Measurements from ENCODE around the gene SCRT2. TPM values are rescaled to one million over a fixed set of nuclear protein-coding genes. Genes with fewer than 3 reads are reported as not detected.

The SCRT2 gene
- total RNA-seq, 1 donor from 2014 or later, result not detected

GRCh38 chr20:631101-631500 is 44.5 kb downstream of the SCRT2 start:
- no peak for DNase-seq (ENCODE audit: low spot score)
- H3K36me3 Mint-ChIP-seq, result no peaks in the 10 kb centered on the region
- H3K27ac Mint-ChIP-seq, result no peak overlapping the region
- Histone ChIP-seq H3K27me3 (no peaks in the 10 kb centered on the region), H3F3A (ENCODE audit: low read depth) (no peaks in the 10 kb centered on the region), H3K4me2 (no peak overlapping the region), H3K9ac (no peak overlapping the region), H4K20me1 (ENCODE audit: low read depth) (no peaks in the 10 kb centered on the region), H3K9me3 (ENCODE audit: low read depth) (no peaks in the 10 kb centered on the region), H3K4me1 (peaks cover 17% of the 10 kb centered on the region), H2AFZ (replicated peaks) (no peak overlapping the region), H3K36me3 (no peaks in the 10 kb centered on the region), H3K4me3 (no peak overlapping the region), H3K79me2 (ENCODE audit: low read depth) (no peaks in the 10 kb centered on the region), H3K27ac (no peak overlapping the region)
- no peaks in the 10 kb centered on the region for H3K4me1 Mint-ChIP-seq
- no peak overlapping the region for H3K4me3 Mint-ChIP-seq
- H3K9me3 Mint-ChIP-seq, result no peaks in the 10 kb centered on the region
- TF ChIP-seq EZH2phosphoT487 (IDR thresholded peaks at IDR 0.05), result no peak
- no peak for TF ChIP-seq EZH2 (IDR thresholded peaks at IDR 0.05)
- no peak for TF ChIP-seq CTCF (IDR thresholded peaks at IDR 0.05)
- peaks cover 5% of the 10 kb centered on the region for H3K27me3 Mint-ChIP-seq (ENCODE audit: insufficient read depth, low read depth)

GRCh38 chr20:626579-626978 is 49.0 kb downstream of the SCRT2 start:
- Histone ChIP-seq H4K20me1 (ENCODE audit: low read depth) (no peaks in the 10 kb centered on the region), H3K4me3 (no peak overlapping the region), H3K4me1 (no peaks in the 10 kb centered on the region), H3K36me3 (no peaks in the 10 kb centered on the region), H2AFZ (replicated peaks) (no peak overlapping the region), H3K9ac (no peak overlapping the region), H3K27me3 (no peaks in the 10 kb centered on the region), H3F3A (ENCODE audit: low read depth) (no peaks in the 10 kb centered on the region), H3K79me2 (ENCODE audit: low read depth) (no peaks in the 10 kb centered on the region), H3K27ac (no peak overlapping the region), H3K4me2 (no peak overlapping the region), H3K9me3 (ENCODE audit: low read depth) (no peaks in the 10 kb centered on the region)
- no peaks in the 10 kb centered on the region for H3K36me3 Mint-ChIP-seq
- H3K4me1 Mint-ChIP-seq, result peaks cover 7% of the 10 kb centered on the region
- no peak for DNase-seq (ENCODE audit: low spot score)
- no peak overlapping the region for H3K27ac Mint-ChIP-seq
- no peak for TF ChIP-seq CTCF (IDR thresholded peaks at IDR 0.05)
- TF ChIP-seq EZH2 (IDR thresholded peaks at IDR 0.05), result no peak
- no peak for TF ChIP-seq EZH2phosphoT487 (IDR thresholded peaks at IDR 0.05)
- no peak overlapping the region for H3K4me3 Mint-ChIP-seq
- no peaks in the 10 kb centered on the region for H3K9me3 Mint-ChIP-seq
- peaks cover 5% of the 10 kb centered on the region for H3K27me3 Mint-ChIP-seq (ENCODE audit: insufficient read depth, low read depth)

GRCh38 chr20:625360-625932 is 50.2 kb downstream of the SCRT2 start:
- peaks cover 8% of the 10 kb centered on the region for H3K4me1 ChIP-seq
- no peaks in the 10 kb centered on the region for H3K79me2 ChIP-seq (ENCODE audit: low read depth)
- no peak overlapping the region for H3K4me3 Mint-ChIP-seq
- no peaks in the 10 kb centered on the region for H3K36me3 ChIP-seq
- H3K27me3 ChIP-seq, result no peaks in the 10 kb centered on the region
- H3K9me3 Mint-ChIP-seq, result no peaks in the 10 kb centered on the region
- no peak overlapping the region for H3K4me3 ChIP-seq
- H3K4me2 ChIP-seq, result no peak overlapping the region
- H3K27ac ChIP-seq, result no peak overlapping the region
- no peaks in the 10 kb centered on the region for H3K9me3 ChIP-seq (ENCODE audit: low read depth)
- no peak overlapping the region for H2AFZ ChIP-seq (replicated peaks)
- no peak overlapping the region for H3K27ac Mint-ChIP-seq
- H3K36me3 Mint-ChIP-seq, result no peaks in the 10 kb centered on the region
- peaks cover 18% of the 10 kb centered on the region for H3K4me1 Mint-ChIP-seq
- peaks cover 8% of the 10 kb centered on the region for H3K27me3 Mint-ChIP-seq (ENCODE audit: insufficient read depth, low read depth)
- DNase-seq (ENCODE audit: low spot score), result no peak
- TF ChIP-seq EZH2phosphoT487 (IDR thresholded peaks at IDR 0.05) (no peak), CTCF (IDR thresholded peaks at IDR 0.05) (no peak), EZH2 (IDR thresholded peaks at IDR 0.05) (no peak)
- no peak overlapping the region for H3K9ac ChIP-seq
- H3F3A ChIP-seq (ENCODE audit: low read depth), result no peaks in the 10 kb centered on the region
- H4K20me1 ChIP-seq (ENCODE audit: low read depth), result no peaks in the 10 kb centered on the region

Data from neural progenitor cell (in vitro differentiated cells).